GM08714 (cell line): Measurements from ENCODE around the gene CBFA2T3.

ENCODE experiments used
- H3K4me3 ChIP-seq: fragments of 200-500 bp; sonication (Bioruptor generic); 2 replicates; pipeline ENCODE4 v1.5.1; 2014; ENCODE audit warnings: mild to moderate bottlenecking, low read length, inconsistent platforms
- ZNF274 ChIP-seq: IDR thresholded peaks from 2 replicates; pipeline ENCODE4 v1.6.1; 2012; ENCODE audit warnings: mild to moderate bottlenecking, low read depth, low read length

Gene CBFA2T3

GRCh38 chr16:88940862-88941817 is 35.9 kb downstream of the CBFA2T3 start:
- no peak for TF ChIP-seq ZNF274
- peak overlapping the region; percentile 1; the same call in 1 of the 2 replicates for H3K4me3 ChIP-seq

- H3K4me3 ChIP-seq, result peak overlapping the region; percentile 1; the same call in 1 of the 2 replicates
- no peak for TF ChIP-seq ZNF274
These were observed 36.8 kb downstream of the CBFA2T3 start for GRCh38 chr16:88939972-88940861.

GRCh38 chr16:88939245-88939971 is 37.6 kb downstream of the CBFA2T3 start:
- no peak for TF ChIP-seq ZNF274
- H3K4me3 ChIP-seq, result peak overlapping the region; percentile 1; the same call in 1 of the 2 replicates

- H3K4me3 ChIP-seq, result no peak overlapping the region
- no peak for TF ChIP-seq ZNF274
These were observed 38.2 kb downstream of the CBFA2T3 start for GRCh38 chr16:88938777-88939244.

GRCh38 chr16:88938119-88938776 is 38.8 kb downstream of the CBFA2T3 start:
- H3K4me3 ChIP-seq, result no peak overlapping the region
- TF ChIP-seq ZNF274, result no peak

- no peak overlapping the region for H3K4me3 ChIP-seq
- no peak for TF ChIP-seq ZNF274
These were observed 39.8 kb downstream of the CBFA2T3 start for GRCh38 chr16:88937206-88937621.

- no peak overlapping the region for H3K4me3 ChIP-seq
- no peak for TF ChIP-seq ZNF274
These were observed 40.3 kb downstream of the CBFA2T3 start for GRCh38 chr16:88936556-88937205.

GRCh38 chr16:88936008-88936555 is 40.9 kb downstream of the CBFA2T3 start:
- no peak overlapping the region for H3K4me3 ChIP-seq
- TF ChIP-seq ZNF274, result no peak

GRCh38 chr16:88934066-88934667 is 42.8 kb downstream of the CBFA2T3 start:
- no peak for TF ChIP-seq ZNF274
- H3K4me3 ChIP-seq, result no peak overlapping the region

- no peak overlapping the region for H3K4me3 ChIP-seq
- no peak for TF ChIP-seq ZNF274
These were observed 44.1 kb downstream of the CBFA2T3 start for GRCh38 chr16:88932929-88933328.

GRCh38 chr16:88931936-88932335 is 45.1 kb downstream of the CBFA2T3 start:
- H3K4me3 ChIP-seq, result no peak overlapping the region
- TF ChIP-seq ZNF274, result no peak

GRCh38 chr16:88931373-88931900 is 45.6 kb downstream of the CBFA2T3 start:
- H3K4me3 ChIP-seq, result no peak overlapping the region
- no peak for TF ChIP-seq ZNF274
